Measurements from ENCODE around the gene ILKAP.

- TF ChIP-seq POLR2A (IDR thresholded peaks at IDR 0.05; ENCODE audit: low read length) (no peak), GATA1 (IDR thresholded peaks at IDR 0.05; ENCODE audit: low read depth, low read length) (no peak)
Observed at GRCh38 chr2:238139196-238140039, 64.1 kb downstream of the ILKAP start.
